Suppressor macrophage treated with lipopolysaccharide for 4 hours (primary cell): Measurements from ENCODE around the gene APOOL.
"Not testable (repeated sequence)": the region's sequence is repeated elsewhere in the genome, so short reads cannot be mapped to it uniquely, and the experiment has no call there.

Experiments
- DNase-seq: peaks from one replicate; pipeline ENCODE4 v3.0.0-alpha.2; 2020

Gene APOOL, protein sequence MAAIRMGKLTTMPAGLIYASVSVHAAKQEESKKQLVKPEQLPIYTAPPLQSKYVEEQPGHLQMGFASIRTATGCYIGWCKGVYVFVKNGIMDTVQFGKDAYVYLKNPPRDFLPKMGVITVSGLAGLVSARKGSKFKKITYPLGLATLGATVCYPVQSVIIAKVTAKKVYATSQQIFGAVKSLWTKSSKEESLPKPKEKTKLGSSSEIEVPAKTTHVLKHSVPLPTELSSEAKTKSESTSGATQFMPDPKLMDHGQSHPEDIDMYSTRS

DNA sequence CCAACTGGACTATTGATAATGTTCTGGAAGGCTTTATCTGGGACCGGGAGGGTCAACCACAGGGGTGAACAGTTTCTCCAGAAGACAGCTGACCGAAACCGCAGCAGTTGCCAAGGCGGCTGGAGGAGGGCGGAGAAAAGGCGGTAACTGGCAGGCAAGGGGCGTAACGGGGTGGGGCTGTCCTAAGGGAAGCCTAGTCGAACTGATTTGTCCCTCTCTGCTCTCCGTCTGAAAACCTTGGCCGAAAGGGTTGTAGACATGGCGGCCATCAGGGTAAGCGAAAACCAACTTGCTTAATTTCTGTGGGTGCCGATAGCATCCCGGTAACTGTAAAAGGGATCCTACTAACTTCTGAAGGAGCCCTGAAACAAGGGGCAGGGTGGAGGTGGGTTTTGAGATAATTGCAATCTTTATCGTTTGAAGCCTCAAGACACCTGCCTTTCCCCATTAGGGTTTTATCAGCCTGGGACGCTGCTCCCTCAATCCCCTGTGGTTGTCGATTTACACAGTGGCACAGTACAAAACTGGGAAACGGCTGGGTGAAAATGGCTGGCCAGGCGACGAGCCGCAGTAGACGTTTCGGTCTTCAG is at the start of gene APOOL:
Gene APOOL (plus strand): TSS at position 223 of the 590 bp plus-strand sequence. CDS start 36 bp downstream, at position 259.
- DNase-seq: peak; percentile 88

DNA sequence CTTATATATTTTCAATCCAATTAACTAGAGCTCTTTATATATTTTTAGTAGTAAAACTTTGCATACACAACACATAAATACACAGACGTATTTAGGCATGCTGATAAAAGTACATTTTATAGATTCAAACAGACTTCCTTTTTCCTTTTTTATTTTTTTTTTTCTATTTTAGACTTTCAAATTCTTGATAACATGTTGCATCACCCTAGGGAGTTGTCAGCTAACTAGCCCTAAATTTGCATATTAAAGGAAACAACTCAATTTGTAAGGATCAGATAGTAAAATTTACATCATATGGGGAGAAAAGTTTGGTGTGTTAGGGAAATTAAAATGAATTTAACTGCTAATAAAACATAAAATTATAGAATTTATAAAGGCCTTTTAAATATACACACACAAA is 47.4 kb upstream of the APOOL start:
- DNase-seq: no peak

DNA sequence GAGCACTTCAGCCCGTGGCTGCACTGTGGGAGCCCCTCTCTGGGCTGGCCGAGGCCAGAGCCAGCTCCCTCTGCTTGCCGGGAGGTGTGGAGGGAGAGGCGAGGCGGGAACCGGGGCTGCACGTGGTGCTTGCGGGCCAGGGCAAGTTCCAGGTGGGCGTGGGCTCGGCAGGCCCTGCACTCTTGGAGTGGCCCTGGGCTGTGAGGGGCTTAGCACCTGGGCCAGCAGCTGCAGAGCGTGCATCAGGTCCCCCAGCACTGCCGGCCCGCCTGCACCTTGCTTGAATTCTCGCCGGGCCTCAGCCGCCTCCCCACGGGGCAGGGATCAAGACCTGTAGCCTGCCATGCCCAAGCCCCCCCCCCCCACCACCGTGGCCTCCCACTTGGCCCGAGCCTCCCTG is 28.9 kb upstream of the APOOL start:
- DNase-seq: no peak

DNA sequence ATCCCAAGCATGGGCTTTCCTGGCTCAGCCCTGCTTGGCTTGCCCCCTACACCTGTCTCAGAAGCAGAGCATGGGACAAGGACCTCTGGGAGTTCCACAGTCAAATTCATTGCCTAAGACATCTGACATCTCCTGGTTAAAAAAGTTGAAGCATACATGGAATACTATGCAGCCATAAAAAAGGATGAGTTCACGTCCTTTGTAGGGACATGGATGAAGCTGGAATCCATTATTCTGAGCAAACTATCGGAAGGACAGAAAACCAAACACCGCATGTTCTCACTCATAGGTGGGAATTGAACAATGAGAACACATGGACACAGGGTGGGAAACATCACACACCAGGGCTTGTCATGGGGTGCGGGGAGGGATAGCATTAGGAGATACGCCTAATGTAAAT is 11.9 kb upstream of the APOOL start:
- not testable (repeated sequence) for DNase-seq

DNA sequence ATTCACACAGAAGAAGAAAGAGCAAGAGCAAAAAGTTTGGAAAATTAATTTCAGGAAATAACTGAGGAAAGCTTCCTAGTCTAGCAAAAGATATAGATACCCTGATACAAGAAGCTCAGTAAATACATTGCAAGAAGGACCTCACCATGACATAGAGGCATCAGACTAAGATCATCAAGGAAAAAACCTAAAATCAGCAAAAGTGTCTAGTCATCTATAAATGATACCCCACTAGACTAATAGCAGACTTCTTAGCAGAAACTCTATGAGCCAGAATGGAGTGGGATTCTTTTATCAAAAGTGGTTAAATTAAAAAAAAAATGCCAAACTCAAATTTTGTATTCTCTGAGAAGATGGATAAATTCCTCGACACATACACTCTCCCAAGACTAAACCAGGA is 10.5 kb upstream of the APOOL start:
- no peak for DNase-seq

DNA sequence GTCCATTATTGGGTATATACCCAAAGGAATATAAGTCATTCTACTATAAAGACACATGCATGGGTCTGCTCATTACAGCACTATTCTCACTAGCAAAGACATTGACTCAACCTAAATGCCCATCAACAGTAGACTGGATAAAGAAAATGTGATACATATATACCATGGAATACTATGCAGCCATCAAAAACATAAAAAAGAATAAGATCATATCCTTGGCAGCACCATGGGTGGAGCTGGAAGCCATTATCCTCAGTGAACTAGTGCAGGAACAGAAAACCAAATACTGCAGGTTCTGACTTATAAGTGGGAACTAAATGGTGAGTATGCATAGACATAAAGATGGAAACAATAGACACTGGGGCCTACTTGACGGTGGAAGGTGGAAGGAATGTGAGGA is 2.3 kb upstream of the APOOL start:
- DNase-seq: no peak

DNA sequence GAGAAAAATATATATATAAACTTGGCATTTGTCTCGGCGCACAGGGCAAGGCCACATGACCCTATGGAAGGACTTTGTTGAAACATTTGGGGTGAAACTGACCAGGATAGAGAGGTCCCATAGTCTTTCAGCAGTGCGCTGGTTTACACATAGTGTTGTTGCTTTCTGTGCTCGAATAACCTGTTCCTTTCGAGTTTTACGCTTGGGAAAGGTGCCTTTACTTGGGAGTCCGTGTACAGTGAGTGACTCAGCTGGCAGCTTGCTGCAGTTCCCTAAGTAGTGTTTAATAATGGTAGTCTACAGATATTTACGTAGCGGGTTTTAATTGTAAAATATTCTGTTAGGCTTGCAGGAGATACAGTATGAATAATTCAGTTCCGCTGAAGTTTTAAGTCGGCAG is 578 bp downstream of the APOOL start:
- DNase-seq: peak; percentile 5

DNA sequence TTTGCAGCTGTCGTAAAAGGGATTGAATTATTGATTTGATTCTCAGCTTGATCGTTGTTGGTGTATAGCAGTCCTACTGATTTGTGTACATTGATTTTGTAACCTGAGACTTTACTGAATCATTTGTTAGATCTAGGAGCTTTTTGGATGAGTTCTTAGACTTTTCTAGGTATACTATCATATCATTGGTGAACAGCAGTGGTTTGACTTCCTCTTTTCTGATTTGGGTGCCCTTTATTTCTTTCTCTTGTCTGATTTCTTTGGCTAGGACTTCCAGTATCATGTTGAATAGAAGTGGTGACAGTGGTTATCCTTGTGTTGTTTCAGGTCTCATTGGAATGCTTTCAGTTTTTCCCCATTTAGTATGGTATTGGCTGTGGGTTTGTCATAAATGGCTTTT is 8.4 kb downstream of the APOOL start:
- no peak for DNase-seq

DNA sequence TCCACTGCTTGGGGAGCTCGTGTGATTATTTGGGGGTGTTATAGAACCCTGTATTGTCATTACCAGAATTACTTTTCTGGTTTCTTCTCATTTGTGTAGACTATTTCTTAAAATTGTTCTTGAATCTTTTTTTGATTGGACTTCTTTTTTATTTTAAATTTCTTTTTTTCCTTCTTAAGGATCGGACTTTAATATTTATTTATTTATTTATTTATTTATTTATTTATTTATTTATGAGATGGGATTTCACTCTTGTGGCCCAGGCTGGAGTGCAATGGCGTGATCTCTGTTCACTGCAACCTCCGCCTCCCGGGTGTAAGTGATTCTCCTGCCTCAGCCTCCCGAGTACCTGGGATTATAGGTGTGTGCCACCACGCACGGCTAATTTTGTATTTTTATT is 11.7 kb downstream of the APOOL start:
- DNase-seq: not testable (repeated sequence)

DNA sequence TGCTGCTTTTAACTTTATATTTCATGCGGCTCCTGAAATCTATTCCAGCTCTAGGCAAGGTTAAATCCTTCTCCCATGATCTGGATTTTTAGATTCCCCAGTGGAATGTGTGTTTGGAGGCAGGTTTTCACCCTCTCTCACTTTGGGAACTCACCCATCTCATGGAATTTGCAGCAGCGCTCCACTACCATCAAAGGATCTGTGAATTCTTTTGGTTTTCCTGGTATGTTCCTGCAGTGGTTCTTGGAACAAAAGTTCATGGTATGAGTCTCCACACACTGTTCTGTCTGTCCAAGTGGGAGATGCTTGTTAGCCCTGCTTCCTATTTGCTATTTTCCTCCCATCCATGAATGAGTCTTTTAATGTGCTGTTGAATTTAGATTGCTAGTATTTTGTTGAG is 14.0 kb downstream of the APOOL start:
- no peak for DNase-seq

DNA sequence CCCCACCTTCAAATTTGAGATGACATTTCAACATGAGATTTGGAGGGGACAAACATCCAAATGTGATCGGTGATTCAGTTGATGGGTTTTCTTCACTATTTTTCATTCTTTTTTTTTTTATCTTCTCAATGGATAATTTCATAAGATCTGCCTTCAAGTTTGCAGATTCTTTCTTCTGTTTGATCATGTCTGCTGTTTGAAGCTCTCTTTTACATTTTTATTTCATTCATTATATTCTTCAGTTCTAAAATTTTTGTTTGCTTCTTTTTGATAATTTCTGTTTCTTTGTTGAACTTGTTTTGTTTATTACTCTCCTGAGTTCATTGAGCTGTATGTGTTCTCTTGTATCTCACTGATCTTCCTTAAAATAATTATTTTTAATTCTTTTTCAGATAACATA is 14.8 kb downstream of the APOOL start:
- DNase-seq: no peak

DNA sequence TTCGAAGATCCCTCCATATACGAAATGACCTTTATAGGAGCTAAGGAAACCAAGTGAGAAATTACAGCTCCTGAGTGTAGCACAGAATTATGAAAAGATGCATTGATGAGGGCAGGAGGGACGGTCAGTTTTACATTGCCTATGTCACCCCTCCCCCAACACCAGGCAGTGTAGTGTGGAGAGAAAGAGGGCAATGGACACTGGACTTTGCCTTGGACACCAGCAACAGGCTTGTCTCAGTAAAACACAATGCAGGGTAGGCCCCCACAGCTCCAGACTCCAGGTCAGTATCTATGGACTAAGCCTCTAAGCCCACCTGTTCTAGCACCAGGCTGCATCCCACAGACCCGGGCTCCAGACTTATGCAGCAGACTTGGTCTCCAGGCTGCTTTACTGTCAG is 16.5 kb downstream of the APOOL start:
- no peak for DNase-seq

DNA sequence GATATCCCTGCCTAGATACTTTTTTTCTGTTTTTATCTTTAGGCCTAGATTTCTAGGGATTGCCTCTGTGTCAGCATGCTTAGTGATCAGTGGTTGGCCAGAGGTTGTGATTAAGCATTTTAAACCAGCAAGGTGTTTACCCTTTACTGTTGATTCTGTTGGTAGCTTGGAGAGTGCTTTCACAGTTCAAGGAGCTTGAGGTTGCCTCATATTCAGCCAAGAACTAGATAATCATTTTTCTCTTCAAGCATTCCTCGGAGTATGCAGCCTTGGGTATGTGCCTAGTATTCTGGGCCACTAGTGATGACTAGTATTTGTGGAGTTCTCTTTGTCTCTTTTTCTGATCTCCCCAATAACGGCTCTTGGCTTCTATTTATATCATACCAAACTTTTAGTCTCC is 20.4 kb downstream of the APOOL start:
- no peak for DNase-seq

DNA sequence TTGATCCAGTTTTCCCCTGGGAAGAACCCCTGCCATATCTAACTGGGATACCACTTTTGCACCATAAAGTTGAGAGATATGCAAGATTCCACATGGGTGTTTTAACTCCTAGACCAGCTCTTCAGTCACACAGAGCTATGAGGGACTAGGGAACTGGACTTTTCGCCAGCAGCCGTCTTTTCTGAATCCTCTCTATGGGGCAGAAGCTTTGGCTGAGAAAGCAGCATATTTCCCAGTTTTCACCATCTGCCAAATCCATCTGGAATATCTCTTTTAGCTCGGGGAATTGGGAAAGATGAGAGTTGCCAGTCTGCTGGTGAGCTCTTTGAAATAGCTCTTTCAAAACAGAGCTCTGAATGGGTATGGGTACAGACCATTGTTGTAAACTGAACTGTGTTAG is 20.9 kb downstream of the APOOL start:
- no peak for DNase-seq

DNA sequence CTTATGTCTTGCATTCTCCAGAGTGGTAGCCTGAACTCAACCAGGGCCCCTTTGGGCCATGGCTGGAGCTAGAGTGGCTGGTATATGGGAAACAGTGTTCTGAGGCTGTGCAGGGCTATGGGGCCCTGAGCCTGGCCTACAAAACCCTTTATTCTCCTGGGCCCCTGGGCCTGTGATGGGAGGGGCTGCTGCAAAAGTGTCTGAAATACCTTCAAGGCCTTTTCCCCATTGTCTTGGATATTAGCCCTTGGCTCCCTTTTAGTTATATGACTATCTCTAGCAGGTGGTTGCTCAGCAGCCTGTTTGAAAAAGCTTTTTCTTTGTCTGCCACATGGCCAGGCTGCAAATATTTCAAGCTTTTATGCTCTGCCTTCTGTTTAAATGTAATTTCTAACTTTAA is 22.5 kb downstream of the APOOL start:
- DNase-seq: no peak

DNA sequence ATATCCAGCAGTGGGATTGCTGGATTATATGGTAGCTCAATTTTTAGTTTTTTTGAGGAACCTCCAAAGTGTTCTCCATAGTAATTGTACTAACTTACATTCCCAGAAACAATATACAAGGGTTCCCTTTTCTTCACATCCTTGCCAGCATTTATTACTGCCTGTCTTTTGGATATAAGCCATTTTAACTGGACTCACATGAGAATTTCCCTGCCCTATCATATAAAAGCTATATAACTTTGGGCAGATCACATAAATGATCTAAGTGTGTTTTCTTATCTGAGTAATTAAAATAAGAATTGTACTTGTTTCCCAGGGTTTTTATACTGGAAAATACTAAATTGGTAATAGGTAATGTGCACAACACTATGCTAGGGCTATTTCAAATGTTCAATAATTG is 25.4 kb downstream of the APOOL start:
- DNase-seq: no peak

DNA sequence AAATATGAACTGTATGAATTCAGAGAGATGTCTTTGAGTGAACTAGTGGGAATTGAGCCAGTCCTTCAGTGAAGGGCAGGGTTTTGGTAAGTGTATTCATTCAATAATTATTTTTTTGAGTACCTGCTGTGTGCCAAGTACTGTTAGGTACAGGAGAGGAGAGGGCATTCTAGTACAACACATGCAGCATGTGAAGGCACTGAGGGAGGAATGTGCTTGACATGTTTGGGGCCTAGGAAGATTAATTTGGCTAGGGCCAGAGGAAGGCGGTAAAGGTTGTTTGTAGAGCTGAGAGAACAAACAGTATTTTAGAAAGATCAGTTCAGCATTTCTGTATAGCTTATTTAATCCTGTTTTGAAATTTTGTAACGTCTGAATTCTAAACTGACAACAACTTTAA is 27.8 kb downstream of the APOOL start:
- DNase-seq: no peak

DNA sequence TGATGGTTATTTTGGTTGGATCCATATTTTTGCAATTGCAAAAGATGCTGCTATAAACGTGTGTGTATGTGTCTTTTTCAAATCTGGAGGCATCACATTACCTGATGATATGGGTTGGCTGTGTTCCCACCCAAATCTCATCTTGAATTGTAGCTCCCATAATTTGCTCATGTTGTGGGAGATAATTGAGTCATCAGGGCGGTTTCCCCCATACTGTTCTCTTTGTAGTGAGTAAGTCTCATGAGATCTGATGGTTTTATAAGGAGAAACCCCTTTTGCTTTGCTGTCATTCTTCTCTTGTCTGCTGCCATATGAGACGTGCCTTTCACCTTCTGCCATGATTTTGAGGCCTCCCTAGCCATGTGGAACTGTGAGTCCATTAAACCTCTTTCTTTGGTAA is 33.4 kb downstream of the APOOL start:
- DNase-seq: no peak

DNA sequence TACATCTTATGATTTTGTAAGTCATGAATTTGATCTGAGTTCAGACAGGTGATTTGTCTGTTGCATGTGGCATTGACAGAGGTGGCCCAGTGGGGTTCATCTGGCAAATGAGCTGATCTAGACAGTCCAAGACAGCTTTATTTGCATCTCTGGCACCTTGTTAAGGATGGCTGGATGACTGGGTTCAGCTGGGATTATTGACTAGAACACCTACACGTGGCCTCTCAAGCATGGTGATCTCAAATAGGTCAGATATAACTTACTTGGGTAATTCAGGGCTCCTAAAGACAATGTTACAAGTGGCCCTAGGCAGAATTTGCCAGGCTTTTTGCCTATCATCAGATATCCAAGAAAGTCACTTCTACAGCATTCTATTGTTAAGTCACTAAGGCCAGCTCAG is 48.0 kb downstream of the APOOL start:
- no peak for DNase-seq

DNA sequence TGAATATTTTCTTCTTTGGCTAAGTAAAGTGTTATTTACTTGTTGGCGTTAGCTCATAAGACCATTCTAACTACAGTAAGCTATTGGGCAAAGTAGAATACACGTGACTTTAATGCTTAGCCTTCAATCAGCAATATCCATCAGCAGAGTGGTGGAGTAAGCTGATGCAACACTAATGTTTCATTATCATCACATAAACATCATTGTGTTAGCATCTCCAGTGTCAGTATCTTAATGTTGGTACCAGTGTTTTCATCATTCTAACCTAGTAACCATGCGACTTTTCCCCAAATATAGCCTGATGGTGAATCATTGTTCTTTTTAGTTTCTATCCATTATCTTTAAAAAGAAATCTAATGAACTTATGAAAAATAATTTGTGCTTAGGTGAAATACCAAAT is 48.5 kb downstream of the APOOL start:
- no peak for DNase-seq

DNA sequence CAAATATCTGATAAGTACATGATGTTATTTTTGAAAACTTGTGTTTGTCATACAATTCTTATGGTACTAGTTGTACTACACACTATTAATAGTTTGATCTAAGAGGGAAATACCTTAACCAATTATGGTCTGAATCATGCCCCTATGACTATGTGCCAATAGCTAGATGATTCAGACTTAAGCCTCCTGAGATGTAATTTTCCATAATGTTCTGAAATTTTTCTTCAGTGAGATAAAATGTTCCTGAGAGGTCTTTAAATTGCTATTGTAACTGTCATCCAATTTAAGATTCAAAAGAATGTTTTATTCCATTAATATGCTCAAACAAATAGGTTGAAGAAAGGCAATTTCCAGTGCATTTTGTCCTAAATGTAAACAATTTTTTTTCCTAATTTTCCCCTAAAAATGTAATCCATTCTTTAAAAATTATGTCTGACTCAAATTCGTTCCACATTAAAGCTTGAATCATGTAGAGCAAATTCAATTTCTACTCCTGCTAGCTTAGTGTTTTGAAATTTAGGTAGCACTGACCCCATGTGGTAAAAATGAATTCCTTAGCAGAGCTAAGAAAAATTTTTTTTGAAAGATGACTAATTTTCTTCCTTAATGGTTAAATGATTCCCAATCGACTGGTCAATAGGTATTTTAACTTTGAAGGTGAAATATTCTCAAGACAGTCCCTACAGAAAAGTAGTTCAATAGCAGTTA is 49.1 kb downstream of the APOOL start:
- peak; percentile 9 for DNase-seq

DNA sequence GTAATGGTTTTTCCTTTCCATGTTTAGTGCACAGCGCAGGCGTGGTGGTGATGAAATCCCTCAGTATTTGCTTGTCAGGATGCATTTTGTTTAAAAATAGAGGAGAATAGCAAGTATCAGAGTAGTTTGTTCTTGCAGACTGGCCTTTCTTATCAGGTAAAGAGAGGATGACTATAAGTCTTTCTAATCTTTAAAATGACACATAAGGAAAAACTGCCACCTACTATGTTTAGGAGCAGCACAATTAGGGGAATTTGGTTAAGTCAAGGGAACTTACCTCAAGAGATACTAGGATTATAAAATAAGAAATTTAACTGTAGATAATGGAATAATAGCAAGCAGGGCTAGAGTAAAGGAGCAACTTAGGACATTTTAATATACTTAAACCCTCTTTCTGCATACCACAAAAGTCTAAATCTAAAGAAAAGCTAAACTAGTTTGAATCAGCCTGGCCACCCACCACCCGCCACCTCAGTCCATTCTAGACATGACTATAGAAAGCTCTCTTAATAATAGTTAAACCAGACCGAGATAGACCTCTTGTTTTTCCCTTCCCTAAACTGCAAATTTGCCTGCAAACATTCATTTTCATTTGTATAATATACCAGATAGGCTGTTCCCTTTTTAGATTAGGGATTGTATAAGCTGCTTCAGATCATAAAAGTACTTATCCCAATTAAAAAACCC is 62.0 kb downstream of the APOOL start:
- DNase-seq: no peak

DNA sequence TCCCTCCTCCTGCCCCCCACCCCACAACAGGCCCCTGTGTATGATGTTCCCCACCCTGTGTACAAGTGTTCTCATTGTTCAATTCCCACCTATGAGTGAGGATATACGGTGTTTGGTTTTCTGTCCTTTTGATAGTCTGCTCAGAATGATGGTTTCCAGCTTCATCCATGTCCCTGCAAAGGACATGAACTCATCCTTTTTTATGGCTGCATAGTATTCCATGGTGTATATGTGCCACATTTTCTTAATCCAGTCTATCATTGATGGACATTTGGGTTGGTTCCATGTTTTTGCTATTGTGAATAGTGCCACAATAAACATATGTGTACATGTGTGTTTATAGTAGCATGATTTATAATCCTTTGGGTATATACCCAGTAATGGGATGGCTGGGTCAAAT is 73.6 kb downstream of the APOOL start:
- DNase-seq: not testable (repeated sequence)
